G401 (cell line): ENCODE results near the gene TNFRSF1A. TPM values are rescaled to one million over a fixed set of nuclear protein-coding genes. Genes with fewer than 3 reads are reported as not detected.

ENCODE experiments used
- DNase-seq: peaks from one replicate; pipeline ENCODE4 v3.0.0-alpha.2; 2015; ENCODE audit warnings: low spot score
- in situ Hi-C: cut with HindIII; loops from 2 replicates; pipeline ENCODE4 v1.10.0; 2016; ENCODE audit warnings: low sequenced_read_pairs, mixed read lengths
- total RNA-seq: library from RNA; depleted of rRNA; stranded (reverse); fragments of >200 nt; shearing (Covaris generic); gene quantifications from 2 replicates; pipeline ENCODE4 v1.2.3, GENCODE V29; 2014

Gene TNFRSF1A
- total RNA-seq, 1 experiment from 2014 or later: 118 TPM

DNA sequence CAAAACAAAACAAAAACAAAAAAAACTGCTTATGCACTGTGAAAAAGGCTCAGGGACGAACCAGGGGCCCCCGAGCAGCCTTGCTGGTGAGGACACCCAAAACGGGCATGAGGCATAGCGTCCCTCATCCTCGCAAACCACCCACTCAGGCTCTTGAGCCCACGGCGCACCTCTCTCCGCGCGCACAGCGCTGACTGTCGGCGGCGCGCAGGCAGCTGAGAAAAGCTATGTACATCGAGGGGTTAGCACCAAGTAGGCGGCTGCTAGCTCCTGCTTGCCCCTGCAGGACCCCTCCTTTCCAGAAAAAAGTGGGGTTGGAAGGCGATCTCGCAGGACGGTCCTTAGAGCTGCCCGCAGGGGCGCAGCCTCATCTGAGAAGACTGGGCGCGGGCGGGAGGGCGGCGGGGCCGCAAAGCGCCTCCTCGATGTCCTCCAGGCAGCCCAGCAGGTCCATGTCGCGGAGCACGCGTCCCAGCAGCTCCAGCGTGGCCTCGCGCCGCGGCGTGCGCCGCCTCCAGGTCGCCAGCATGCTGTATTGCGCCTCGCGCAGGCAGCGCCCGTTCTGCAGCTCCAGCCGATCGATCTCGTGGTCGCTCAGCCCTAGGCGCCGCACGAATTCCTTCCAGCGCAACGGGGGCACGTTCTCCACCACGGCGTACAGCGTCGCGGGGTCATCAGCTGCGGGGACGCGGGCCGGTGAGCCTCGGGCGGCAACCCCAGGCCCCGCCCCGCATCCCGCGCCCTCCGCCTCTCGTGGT, 12.8 kb downstream of the TNFRSF1A start:
- in situ Hi-C loops: no loop called here
- no peak for DNase-seq

DNA sequence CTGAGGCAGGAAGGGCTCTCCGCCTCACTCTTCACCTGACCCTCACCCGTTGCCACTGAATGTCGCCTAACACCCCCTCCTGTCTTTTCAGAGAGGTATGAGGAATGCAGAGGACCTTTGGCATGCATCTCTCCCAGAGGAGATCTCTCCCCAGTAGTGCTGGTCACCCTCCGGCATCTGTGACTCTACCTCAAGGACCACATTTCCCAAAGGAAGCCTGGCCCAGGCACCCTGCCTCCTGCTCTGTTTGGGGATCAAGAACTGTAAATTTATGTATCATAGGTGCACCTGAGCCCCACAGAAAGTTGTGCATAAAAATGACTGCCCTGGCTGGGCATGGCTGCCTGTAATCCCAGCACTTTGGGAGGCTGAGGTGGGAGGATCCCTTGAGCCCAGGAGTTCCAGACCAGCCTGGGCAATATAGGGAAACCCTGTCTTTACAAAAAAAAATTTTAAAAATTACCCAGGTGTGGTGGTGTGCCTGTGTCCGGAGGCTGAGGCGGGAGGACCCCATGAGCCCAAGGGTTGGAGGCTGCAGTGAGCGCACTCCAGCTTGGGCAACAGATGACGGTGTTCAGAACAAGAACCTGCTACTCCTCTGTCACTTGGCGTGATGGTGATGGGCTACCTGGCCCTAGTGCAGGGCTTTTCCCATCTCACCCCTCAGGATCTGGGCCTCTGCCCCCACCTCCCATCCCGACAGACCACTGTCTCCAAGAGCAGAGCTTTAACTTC, 13.7 kb downstream of the TNFRSF1A start:
- in situ Hi-C loops: no loop called here
- DNase-seq: no peak

DNA sequence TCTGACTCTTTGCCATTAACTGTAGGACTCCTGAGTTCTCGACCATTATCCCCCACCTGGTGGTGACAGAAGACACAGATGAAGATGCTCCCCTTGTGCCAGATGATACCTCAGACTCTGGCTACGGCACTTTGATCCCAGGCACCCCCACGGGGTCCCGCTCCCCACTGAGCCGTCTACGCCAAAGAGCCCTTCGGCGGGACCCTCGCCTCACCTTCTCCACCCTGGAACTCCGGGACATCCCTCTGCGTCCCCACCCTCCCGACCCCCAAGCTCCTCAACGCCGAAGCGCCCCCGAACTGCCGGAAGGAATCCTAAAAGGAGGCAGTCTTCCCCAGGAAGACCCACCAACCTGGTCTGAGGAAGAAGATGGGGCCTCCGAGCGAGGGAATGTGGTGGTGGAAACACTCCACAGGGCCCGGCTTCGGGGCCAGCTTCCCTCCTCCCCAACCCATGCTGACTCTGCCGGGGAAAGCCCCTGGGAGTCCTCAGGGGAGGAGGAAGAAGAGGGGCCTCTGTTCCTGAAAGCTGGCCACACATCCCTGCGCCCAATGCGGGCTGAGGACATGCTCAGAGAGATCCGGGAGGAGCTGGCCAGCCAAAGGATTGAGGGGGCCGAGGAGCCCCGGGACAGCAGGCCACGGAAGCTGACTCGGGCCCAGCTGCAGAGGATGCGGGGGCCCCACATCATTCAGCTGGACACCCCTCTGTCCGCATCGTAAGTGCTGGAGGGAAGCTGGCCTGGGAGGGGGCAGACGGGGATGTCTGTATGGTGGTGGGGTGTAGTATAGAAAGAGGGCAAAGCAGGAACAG, 14.4 kb downstream of the TNFRSF1A start:
- DNase-seq: no peak
- in situ Hi-C loops: no loop called here

DNA sequence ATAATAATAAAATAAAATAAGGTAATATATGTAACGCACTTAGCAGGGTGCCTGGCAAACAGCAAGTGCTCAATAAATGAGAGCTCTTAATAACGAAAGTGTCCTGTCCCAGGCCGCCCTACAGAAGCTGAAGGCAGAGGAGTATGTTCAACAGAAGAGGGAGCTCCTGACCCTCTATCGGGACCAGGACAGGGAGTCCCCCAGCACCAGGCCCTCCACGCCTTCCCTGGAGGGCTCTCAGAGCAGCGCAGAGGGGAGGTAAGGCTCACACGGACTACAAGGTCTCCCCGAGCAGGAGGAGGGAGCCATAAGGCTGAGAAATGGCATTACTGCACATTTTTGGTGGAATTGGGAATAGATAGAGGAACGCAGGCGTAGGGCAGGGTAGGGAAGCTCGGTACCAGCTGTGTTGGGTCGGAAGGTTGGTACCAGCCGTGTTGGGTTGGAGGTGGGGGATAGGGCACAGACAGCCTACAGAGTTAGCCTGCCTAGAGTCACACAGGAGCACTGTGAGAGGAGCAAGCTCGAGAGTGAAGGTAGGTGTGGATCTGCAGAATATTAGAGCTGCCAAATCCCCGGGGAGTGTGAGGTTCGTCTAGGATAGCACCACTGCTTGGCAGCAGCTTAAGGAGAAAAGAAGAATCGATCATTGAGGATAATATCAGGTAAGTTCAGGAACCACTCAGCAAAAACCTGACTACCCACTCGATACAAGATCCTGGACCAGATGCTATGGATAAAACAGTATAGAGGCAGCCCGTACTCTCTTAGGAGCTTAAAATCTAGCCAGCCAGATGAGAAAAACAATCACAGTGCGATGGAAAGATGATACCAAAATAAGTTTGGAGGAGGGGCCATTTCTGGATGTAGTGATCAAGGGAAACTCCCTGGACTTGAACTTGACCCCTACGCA, 15.3 kb downstream of the TNFRSF1A start:
- DNase-seq: peak; percentile 58
- in situ Hi-C loops: no loop called here

DNA sequence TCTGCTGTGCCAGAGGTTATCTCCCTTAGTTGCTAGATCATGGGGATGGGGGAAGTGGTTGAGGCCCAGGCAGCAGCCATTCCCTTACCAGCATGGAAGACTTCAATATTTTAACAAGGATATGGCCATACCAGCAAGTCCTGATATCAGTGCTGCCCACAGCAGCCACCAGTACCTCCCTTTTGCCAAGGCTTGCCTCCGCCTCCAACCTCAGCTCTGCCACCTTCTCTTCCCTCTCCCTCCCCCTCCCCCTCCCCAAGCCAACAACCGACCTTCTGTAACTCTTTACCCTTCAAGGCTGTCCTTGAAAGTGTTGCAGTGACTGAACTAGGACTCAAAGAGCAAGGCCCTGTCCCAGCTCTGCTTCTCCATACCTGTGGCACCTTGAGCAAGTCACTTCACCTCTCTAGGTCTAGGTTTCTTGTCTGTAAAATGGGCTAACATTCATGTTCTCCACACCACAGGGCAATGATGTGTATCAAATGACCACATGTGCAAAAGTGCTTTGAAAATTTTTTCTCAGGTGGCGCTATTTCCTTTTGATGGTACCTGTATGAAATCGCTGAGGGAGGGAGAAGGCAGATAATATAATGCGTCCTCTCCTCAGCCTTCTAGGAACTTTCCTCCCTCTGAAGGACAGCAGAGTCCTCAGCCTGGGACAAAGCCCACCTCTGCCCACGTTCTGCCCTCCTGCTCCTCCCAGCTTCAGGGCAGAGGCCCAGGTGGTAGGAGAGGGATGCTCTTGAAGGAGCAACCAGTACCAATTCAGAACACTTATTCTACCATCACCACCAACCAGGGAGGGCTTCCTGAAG, 16.7 kb downstream of the TNFRSF1A start:
- no peak for DNase-seq
- in situ Hi-C loops: no loop called here

DNA sequence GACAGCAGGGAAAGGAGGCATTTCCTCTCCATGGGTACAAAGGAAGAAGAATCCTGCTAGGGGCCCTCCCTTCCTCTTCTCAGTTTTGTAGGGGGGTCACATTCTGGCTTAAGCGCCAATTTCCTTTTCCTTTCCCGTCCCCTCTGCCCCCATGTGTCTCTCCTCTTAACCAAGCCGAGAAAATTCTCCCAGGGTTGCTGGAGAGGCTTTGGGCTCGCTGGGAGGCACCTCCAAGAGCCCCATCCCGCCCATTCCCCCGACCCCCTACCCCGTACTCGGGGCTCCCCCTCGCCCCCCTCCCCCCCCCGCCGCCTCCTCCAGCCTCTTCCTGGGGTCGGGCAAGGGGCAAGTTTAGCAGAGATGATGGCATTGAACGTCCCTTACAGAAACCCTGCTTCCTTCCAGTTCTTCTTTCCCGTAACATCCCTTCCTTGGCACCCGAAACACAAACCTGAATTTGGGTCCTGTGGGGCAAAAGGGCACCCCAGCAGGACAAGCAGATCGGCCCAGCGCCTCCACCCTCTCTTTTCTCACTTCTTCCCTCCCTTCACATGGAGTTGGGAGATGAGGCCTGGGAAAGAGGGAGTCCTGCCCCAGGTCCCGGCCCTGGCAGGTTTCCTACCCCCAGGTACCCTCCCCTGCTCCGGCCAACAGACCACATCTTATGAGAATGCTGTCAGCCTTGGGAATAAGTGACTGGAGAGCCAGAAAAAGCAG, 17.7 kb downstream of the TNFRSF1A start:
- in situ Hi-C loops: no loop called here
- no peak for DNase-seq

DNA sequence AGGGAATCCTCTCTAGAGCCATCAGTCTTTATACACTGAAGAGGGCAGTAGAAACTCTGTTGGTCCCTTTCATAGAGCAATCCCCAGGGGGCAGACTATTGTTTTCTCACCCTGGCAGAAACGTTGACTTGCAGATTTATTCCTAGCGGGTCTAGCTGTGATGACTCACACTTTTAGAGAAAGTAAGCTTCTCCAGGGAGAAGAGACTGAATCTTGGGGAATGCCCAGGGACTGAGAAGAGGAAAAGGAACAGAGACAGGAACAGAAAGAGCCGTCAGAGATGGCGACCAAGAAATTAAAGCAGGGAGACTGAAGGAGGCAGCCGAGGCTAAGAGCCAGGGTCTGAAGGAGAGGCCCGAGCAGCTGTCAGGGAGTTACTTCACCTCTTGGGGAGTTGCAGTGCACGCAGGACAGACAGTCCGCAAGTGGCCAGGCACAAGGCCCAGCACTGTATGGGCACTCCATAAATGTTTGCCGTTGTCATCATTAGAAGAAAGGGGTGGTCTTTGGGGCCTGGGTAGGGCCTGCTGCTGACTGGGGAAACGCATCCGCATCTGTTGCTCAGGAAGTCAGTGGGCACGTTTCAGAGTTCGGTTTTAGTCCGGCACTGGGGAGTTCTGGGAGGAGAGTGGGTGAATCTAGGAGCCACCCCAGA, 18.4 kb downstream of the TNFRSF1A start:
- in situ Hi-C loops: no loop called here

DNA sequence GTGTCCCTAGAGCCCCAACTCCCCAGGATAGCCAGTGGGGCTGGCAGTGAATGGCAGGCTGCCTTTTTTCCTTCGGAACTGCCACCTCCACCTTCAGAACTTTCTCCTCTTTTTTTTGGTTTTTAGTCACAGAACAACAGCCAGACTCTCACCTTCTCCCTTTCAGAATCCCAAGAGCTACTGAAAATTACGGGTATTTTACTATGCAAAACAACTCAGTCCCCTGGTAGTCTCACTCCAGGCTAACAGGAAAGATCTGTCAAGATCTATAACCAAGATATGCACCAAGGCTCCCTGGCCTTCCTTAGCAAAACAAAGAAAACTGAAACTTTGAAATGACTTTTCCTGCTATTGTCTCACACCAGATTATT, 18.9 kb downstream of the TNFRSF1A start:
- in situ Hi-C loops: no loop called here
- no peak for DNase-seq

More for the DNA sequence above, 18.4 kb downstream of the TNFRSF1A start:
- DNase-seq: peak; percentile 45

DNA sequence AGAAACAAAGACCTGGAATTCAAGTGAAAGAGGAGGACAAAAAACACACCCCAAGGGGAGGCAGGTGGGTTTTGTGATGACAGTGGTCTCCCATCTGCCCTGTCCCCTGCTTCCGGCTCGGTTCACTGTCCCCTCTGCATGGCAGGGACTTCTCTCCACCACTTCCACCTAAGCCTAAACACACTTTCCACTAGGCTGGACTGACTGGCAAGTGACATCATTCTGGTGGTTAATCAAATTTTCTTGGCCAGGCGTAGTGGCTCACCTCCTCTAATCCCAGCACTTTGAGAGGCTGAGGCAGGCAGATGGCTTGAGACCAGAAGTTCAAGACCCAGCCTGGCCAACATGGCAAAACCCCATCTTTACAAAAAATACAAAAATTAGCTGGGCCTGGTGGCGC, 19.5 kb downstream of the TNFRSF1A start:
- in situ Hi-C loops: no loop called here
- no peak for DNase-seq

DNA sequence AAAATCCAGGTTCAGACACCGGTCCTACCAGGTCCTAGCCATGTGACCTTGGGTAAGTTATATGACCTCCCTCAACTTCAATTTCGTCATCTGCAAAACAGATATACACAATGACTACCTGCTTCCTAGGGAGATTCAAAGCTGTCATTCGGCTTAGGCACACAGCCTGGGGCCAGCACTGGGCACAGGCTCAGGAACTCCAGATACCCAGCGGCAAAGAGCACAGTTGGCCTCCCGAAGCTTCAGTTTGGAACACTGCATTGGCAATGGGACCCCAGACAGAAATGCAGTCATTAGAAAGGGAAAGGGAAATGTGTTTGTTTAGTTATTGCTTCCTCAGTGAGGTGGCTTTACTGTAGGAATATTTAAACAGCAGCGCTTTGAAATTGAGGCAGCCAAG, 20.0 kb downstream of the TNFRSF1A start:
- DNase-seq: no peak
- in situ Hi-C loops: no loop called here

DNA sequence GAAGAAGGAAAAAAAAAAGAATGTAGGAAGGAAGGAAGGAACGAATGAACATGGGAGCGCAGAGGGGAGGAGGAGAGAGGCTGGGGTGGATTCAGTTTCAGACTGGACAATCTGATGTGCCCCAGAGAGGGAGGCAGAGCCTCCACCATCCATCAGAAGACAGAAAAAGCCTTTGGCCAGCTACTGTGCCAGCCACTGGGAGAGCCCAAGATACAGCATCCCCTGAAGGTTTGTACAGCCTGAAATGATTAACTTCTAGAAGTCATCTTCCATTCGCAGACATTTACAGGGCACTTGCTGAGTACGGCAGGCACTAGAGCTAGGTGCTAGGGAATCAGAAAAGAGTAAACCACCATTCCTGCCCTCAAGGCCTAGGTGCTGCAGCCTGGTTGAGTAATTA, 22.4 kb downstream of the TNFRSF1A start:
- DNase-seq: no peak
- in situ Hi-C loops: no loop called here

DNA sequence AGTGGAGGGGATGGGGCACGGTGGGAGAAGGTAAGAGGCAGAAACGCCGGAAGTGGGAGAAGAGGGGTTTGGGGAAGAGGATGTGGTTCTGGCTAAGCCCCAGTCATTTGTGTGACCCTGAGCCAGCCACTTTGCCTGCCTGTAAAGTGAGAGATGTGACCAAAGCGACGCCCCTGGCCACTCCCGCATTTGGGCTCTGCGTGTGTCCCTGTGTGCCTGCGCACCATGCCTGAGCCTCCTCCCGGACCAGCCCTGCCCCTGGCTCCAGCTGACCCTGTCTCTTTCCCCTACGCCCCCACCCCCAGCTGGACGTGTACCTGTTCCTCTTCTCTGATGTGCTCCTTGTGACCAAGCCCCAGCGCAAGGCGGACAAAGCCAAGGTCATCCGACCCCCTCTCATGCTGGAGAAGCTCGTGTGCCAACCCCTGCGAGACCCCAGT, 23.4 kb downstream of the TNFRSF1A start:
- no peak for DNase-seq
- in situ Hi-C loops: no loop called here

DNA sequence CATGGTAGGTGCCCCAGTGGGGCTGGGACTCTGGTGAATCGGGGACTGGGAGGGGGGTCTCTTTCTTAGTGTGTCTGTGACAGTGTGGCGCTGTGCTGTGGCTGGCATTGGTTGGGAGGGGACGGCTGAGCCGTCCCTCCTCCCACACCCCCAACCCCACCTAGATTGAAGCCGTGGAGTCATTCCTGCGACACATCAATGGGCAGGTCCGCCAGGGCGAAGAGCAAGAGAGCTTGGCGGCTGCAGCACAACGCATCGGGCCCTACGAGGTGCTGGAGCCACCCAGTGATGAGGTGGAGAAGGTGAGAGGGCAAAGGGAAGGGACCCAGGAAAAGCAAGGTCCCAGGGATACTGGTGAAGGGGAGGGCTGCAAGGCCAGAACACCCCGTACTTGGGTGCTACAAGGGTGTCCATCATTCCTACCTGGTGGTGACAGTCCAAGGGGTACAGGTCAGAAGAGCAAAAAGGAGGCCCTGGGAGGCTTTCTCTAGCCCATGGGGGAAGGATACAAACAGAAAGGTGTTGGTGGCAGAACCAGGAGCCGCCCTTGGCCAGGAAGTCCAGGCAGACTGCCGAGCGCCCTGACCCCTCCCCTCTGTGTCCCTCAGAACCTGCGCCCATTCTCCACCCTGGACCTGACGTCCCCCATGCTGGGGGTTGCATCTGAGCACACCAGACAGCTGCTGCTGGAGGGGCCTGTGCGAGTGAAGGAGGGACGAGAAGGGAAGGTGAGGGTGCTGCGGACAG, 24.0 kb downstream of the TNFRSF1A start:
- DNase-seq: no peak
- in situ Hi-C loops: no loop called here

DNA sequence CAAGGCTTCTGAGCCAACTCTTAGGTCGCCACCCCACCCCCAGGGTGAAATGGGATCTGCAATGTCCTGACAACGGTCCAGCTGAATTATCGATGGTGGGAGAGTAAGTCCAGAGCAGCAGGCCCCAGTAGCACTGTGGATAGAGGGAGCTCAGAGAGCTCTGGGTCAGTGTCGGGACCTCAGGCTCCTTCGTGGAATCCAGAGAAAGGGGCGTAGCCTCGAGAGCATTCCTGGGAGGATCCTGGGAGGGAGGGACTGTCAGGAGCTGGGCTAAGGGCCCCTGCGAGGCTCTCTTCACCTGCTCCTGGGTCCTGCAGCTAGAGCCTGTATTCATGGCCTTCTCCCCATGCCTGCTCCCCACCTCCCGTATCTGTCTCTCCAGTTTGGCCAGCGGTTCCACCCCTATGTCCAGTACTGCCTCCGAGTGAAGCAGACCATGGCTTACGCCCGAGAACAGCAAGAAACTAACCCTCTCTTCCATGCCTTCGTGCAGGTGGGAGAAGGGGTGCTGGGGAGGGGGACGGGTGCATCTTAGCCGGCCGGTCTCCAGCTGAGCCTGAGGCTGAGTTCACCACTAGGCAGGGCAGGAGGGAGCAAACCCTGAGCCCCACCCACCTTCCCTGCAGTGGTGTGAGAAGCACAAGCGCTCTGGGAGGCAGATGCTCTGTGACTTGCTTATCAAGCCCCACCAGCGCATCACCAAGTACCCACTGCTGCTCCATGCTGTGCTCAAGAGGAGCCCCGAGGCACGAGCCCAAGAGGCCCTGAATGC, 24.8 kb downstream of the TNFRSF1A start:
- no peak for DNase-seq
- in situ Hi-C loops: no loop called here

DNA sequence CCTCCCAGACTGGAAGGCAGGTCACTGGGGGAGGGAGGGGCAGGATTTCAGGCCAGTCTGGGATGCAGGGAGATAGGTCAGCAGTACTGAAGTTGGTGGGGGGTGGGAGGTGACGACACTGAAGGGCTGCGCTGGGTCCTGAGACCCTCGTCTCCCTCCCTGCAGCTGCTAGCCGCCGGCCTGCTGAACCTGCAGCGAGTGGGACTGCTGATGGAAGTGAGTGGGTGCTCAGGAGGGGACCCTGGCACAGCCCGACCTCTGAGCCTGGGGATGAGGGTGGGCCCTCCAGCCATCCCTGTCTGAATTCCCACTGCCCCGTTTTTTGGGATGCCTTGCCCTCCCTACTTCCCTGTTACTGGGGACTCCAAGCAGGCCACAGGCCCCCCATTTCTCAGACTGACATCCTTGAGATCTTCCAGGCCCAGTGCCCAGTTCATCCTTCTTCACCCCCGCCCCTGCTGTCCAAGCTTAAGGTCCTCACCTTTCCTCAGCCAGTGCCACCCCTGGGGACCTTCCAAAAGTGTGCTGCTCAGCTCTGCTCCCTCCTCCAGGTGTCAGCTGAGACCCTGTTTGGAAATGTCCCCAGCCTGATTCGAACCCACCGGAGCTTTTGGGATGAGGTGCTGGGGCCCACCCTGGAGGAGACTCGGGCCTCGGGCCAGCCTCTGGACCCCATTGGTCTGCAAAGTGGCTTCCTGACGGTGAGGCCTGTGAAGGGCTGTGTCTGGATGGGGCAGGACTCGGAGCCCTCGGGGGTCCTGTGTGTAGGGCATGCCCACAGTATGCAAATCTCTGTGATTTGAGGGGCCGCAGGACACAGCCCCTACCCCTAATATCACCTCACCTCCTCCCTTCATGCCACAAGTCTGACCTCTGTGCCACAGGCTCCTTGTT, 25.9 kb downstream of the TNFRSF1A start:
- in situ Hi-C loops: no loop called here
- no peak for DNase-seq
